NCI-H345 (cell line): ENCODE data around the gene KCNMA1.

Source experiments
- DNase-seq: peaks from one replicate; lab custom pipeline; 2025; lab: John Stamatoyannopoulos, UW

KCNMA1 gene

DNA sequence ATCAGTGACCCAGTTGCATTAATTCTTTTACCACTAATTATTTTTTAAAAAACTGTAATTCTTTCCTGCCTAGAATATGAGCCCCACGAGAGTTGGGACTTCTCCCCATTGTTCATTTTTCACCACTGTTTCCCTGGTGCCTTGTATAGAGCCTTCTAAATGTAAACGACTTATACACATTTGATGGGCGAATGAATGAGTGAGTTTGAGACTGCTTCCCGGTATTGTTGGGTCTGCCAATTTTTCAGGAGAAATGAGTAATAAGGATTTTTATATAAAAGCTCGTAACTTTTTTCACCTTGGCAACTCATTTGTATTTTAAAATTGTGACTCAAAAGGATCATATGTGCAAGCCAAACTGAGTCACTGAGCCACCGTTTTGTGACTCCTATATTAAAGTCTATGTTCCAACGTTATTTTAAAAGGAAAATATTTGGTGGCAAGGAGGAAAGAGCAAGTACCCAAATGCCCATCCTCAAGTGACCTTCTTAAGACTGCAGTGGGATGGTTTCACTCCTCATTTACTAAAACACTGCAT, 621.3 kb downstream of the KCNMA1 start:
- DNase-seq, result no peak

DNA sequence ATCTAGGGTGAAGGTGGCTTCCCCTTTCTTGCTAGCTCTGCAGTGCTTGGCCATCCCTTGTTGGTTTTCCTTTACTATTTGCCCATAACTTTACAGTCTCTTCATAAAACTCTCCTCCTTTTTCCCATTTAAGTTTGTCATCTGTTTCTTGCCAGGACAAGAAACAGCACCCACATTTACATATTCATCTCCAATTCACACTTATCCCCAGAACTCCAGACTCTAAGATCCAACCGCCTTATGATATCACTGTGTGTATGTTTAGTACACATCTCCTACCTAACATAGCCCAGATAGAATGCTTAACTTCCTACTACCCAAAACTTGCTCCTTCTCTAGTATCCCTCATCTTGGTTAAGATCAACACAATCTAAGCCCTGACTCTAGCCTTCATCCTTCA, 622.2 kb downstream of the KCNMA1 start:
- DNase-seq, result no peak

DNA sequence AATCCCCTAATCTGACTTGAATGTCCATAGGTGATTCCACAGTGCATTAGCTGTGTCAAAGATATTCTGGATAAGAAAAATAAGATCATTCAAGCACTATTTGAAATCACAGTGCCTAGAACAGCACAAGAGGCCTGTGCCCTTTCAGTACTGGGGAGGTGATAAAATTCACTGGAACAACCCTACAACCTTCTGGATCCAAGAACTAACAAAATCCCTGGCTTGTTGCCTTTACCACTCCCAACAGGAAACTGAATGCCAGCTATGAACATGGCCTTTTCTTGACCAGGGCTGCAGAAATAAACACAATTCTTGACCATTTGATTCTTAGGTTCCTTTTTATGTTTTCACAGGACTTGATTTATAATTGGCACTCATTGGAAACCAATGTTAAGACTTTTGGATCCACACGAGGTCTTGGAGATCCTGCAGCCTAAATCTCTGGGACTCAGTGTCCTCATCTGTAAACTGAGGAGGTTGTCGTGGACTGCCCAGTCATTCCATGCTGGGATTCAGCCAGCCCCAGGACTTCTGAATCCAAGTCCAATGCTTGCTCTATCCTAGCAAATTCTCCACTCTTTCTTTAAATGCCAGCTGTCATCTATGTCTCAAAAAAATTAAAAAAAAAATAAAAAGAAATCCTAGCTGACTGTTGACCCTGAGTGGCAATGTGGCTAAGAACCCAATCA, 624.7 kb downstream of the KCNMA1 start:
- DNase-seq, result no peak

DNA sequence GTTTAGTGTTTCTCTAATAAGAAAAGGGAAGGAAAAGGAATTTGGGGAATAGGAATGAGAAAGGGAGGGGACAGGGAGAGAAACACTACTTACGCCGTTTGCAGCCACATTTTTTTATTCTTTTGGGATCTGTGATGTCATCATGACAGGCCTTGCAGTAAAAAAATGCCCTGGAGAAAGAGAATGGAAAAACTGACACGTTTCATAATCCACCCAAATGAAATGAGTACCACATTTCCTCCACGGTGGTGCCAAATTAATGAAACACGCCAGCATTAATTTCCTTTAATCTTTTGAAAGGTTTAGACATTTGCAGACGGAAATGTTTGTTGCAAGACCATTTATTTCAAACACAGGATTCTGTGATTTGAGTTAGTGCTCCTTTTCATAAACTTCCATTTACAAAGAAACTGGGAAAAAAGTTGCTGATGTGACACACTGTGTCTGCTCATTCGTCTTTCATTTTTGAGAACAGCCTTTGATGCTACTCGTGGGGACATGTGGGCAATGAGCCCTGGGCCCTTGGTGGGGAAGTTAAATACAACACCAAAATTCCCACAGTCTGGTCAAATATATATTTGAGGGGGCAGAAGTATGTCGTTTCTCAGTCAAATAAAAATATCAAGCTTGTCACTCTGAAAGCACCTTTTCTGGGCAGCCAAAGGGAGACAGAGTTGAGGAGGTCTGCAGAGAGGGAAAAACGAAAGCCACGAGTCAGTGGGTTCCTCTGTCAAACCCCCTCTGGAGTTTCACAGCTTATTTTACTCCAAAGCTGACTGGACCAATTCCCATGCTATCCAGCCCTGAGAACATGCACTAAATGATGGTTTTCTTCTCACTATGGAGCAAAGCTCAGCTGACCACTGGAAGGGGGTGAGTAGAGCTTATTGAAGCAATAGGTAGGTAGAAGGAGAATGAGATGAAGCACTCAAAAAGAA, 625.5 kb downstream of the KCNMA1 start:
- no peak for DNase-seq

DNA sequence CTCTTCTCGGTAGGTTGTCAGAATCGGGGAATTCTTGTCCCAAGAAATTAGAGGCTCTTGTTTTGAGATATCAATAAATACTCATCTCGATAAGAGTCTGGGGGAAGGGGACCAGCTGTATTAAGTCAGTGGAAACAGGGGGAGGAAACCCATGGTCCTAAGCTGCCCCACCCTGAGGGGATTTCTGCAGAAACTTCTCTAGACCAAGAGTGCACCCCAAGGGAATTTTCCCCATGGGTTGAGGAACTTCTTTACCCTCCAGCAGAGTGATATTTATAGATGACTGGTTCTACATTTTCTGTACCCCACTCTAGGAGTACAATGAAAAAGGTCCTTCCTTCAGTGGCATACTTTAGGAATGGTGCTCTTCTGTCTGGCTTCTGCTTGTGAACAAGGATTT, 627.2 kb downstream of the KCNMA1 start:
- DNase-seq, result no peak

DNA sequence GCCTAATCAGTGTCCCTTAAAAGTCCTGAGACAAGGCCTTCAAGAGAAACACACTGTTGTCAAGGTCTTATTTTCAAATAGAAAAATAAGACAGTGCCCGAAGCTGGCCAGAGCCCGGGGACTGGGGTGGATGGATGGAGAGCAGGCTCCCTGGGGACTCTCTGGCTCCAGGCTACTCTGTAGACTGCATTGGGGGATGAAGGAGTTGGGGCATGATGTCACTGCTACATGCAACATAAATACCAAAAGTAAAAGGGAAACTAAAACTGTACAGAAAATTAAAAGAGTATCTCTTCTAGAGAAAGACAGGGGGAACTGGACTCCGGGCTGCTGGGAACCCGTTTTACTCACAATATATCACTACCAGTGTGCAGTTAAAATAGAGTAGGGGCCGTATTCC, 629.8 kb downstream of the KCNMA1 start:
- DNase-seq, result no peak

DNA sequence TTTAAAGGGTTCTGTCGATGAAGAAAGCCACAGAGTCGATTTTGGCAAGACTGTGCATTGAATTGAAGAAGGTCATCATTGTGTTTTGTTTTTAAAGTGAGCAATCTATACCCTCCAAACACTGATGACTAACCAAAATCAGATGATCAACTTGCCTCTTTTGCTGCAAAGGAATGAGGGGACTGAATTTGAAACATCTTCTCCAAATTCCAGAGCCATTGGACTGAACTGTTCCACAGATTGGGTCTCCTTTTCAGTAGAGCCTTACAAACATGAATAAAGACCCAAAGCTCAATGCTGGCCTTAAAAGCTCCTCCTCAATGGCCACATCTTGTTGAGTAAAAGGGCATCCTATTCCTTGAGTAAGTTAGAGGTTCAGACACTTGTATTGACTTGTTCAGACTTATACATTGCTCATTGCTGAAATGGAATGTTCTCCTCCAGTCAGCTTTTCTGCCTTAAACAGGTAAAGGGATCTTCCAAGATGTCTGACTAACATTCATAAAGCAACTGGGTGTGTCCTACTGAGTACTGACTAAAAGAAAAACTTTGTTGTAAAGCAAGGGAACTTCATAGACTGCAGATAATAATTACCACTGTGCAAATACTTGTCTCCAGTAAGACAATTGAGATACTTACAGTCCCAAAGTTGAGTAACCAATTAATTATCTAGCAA, 630.6 kb downstream of the KCNMA1 start:
- DNase-seq, result no peak

DNA sequence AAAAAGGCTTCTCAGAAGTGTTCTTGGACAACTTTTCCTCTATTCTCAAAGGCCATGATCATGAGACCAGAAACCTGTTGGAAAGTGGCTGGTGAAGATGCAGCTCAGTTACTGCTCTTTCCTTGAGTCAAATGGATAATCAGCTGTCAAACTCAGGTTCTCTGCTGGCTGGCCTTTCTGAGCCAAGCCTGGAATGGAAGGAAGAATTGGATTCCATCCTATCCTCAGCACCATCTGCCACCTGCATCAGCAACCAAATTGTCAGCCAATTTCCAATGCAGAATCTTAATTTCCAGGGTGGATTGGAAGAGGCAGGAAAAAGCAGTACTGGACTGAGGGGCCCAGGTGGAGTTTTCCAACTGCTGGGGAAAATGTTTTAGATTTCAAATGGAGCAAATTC, 631.7 kb downstream of the KCNMA1 start:
- DNase-seq, result no peak

DNA sequence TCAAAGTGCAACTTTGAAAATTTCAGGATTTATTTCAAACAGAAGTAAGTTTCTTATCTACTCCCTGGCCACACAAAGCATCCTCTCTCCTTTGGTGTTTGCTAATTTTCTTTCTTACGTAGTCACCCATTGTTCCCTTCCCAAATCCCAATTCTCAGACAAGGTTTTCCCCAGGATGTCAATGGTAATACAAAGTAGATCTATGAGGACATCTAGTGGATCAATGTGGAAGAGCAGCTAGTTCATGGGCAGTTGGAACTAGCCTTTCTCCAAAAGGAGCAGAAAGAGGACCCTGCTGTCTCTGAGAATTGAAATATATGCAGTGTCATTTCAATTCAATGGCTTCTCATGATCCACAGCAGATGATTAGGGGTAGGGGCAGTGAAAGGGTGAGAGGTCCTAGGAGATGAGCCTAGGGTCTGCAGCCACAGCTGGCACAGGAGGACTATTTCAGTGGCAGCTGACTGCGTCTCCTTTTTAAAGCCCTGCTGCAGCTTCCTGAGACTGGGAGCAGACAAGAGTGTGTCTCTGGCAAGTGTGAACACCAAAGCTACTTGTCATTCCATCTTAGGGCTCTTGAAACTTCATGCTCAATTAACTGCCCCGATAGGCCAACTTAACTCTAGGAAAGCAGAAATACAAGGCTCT, 632.6 kb downstream of the KCNMA1 start:
- DNase-seq, result peak; percentile 21

DNA sequence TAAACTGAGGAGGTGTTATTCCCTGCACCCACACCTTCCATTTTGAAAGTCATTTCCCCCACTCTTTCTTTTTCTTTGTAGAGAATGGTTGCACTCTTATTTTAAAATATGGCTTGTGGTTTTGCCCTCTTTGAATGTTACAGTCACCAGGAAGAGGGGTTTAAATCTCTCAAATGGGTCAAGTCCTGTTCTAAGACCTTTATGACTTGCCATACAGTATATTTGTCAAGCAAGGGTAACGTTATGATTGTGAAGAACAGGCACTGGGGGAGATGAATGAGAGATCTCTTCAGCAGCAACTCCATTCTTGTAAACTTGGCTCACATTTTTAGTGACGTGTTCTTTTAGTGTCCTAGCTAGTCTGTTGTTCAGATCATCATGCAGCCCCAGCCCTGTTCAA, 634.7 kb downstream of the KCNMA1 start:
- DNase-seq, result no peak

DNA sequence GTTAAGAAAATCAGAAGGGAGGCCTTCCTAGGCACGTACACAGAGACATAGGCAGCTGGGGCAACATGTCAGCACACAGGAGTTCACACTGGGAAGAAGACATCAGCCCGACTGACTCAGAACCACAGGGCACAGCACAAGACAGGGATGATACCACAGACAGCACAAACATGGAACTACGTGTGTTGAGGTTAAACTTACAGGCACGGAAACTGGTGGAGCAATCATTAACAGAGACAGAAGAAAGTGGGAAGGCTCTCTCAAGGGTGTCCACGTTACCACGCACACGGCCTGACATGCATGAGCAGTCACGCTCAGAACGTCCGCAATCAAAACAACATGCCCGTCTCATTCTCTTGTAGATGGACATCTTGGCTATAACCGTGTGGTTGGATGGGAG, 636.4 kb downstream of the KCNMA1 start:
- DNase-seq, result no peak

DNA sequence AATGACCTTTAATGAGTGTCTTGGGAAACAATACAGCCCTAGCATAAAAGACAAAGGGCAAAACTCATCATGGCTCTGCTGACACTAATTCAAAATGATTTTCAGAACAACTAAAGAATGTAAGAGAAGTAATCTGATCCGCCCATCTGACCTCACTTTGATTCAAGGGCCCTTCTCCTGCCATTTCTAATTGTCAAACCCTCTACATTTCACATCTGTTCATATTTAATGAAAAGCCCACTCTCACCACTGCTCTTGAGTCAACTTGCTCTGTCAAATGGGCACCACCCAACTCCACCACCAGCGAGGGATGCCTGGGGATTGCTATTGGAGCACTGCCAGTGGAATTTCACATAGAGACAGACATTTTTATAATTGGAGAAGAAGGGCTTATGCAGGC, 639.2 kb downstream of the KCNMA1 start:
- DNase-seq, result no peak

DNA sequence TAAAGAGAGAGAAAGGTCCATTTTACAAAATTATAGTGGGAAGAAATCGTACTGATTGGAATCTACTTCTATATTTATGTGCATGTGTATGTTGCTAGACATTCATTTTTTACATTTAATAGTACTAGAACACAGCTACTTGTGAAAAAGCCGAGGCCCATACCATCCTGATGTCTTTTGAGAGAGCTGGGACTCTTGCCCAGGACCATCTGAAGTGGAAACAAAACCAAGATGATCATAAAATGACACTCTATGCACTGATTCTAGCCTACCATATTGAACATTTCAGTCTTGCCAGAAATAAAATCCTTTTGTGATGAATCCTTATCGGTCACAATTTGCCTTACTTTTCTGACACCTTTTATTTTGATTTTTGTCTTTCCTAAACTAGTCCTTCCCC, 640.0 kb downstream of the KCNMA1 start:
- DNase-seq, result no peak

DNA sequence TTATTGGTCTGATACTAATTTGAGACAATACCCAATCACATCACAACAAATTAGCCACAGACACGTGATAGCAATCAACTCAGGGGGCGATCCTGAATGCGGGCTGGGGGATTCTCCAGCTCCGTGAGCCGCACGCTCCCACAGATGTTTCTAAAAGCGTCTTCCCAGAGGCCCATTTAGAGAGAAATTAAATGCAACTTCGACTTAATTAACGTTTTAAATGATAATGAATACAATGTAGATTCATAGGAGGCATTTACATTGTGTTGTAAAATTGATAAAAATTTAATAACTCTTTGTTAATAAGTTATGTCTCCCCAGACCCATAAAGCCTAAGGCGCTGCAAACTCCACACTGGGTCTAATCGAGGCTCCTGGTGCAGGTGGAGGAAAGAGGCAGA, 642.6 kb downstream of the KCNMA1 start:
- DNase-seq, result no peak

DNA sequence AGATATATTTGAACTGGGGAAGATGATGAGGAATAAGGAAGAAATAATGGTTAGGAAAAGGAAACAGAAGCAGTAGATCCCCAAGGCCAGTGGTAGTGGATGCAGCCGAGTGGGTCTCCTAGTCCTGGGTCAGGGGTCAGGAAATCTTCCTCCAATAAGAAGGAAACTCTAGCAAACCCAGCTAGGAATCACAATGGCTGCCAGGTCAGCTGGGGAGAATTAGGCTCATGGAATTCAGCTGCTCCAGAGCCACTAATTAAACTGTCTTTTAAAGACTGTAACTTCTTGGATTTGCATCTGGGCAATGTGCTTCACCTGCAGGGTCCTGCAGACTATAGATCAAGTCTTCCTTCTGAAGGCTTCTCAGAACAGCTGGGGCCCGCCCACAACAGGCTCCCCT, 644.4 kb downstream of the KCNMA1 start:
- no peak for DNase-seq

DNA sequence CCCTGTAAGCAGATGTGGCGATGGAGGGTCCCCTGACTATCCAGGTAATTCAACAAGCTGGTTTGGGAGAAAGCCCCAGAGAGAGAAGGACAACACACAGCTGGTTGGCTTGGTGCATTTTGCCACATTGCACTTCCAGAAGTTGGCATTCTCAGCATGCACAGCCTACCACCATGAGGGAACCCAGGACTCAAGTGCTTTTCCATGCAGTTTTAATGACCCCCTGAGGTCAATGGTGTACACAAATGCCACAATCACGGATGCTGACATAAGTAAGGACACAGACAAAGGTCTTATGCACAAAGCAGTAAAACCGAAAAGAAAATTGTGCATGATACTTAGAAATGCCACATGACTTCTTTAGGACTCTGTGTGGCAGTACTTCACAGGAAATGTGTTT, 645.1 kb downstream of the KCNMA1 start:
- DNase-seq, result no peak

DNA sequence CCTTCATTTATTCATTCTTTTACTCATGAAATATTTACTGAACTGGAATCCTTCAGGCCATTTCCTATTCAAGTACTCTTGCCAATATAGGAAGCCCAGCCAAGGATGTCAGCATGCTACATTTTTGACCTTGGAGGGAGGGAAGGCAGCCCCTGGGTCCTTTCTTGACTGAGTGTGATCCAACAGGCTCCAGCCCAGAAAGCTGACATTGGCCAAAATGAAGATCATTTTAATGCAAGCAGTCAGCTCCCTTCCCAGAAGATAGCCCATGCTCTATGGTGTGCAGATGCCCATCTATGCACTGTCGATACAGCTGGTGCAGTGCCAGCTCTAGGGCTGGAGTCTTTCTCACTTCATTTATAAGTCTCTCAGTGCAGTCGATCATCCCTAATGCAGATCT, 646.0 kb downstream of the KCNMA1 start:
- no peak for DNase-seq

DNA sequence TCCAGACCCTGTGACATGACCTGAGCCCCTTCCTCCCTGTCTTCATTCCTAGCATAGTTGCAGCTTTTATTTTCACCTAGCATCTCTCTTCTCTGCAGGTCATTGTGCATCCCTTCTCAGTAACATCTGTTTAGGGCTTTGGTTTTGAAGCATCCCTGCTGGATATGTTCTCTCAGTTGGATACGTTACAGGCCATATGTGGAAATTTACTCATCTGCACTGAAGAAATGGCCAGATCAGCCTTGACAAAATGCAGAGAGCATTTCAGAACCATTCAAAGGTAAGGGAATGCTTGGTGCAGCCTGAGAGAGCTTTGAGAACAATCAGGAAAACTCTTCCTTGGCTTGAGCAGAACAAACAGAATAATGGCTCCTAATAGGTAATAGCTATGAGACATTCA, 647.0 kb downstream of the KCNMA1 start:
- DNase-seq, result no peak

DNA sequence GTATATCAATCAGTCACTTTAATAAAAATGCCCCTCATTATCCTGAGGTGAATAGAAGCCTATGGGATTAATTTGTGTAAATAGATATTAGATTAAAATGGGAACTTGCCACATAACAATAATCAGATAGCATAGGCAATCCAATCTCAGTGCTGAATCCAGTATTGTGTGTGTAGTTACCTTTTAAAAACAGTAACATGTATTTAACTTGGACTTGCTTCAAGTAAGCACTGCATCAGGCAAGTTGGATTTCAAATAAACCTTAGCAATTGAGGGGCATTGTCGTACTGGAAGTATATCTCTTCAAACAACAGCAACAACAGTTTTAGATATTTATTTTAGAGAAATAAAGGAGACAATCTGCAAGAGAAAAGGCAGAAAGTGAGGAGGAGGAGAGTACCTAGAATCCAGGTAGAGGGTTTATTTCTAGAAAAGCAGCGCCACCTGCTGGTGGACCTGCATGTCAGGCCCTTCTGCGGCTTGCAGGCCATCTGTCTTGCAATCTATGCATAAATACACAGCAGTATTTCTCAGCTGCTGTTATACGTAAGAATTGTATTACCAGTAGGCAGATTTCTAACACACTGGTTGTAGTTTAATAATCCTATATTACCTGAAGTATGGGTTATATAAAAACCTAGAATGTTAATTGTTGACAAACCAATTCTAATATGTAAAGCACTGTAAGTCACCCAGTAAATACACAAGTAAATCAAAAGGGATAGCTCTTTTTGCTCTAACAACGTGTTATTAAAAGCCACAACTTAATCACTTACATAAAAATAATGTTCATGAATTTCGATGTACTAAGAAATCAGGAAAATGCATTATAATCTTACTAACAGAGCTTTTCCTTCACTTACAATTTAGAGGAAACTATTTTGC, 652.8 kb downstream of the KCNMA1 start:
- DNase-seq, result peak; percentile 59

DNA sequence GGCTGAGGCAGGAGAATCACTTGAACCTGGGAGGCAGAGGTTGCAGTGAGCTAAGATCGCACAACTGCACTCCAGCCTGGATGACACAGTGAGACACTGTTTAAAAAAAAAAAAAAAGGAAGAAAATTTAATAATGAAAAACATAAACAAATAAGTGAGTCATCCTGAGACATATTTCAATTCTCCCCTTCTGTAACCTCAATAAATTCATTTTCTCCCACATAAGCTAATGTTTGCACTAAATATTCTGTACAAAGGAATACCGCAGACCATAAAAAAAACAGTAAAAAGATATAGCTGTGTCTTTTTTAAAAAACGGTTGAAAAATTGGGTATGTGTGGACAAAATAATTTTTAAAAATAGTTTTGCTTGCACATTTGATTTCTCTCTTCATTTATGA, 654.0 kb downstream of the KCNMA1 start:
- DNase-seq, result no peak

DNA sequence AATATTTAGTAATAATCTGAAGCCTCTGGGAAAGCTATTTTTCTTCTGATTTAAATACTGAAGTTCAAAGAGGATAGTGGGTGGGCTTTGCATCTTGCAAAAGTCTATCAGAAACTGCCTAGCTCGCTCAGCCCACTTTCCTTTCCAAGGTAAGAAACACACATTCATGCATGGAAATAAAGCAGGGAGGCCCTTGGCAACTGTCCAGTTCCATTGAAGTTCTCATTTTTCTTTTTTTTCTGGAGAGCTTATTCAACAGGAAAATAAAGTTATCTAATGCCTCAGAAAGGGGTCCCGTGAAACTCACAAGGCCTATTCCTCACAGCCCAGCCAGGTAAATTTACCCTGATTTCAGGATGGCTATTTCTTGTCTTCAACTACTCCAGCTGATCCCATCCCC, 654.9 kb downstream of the KCNMA1 start:
- no peak for DNase-seq
